Measurements from ENCODE around the gene PTPN4.

DNA sequence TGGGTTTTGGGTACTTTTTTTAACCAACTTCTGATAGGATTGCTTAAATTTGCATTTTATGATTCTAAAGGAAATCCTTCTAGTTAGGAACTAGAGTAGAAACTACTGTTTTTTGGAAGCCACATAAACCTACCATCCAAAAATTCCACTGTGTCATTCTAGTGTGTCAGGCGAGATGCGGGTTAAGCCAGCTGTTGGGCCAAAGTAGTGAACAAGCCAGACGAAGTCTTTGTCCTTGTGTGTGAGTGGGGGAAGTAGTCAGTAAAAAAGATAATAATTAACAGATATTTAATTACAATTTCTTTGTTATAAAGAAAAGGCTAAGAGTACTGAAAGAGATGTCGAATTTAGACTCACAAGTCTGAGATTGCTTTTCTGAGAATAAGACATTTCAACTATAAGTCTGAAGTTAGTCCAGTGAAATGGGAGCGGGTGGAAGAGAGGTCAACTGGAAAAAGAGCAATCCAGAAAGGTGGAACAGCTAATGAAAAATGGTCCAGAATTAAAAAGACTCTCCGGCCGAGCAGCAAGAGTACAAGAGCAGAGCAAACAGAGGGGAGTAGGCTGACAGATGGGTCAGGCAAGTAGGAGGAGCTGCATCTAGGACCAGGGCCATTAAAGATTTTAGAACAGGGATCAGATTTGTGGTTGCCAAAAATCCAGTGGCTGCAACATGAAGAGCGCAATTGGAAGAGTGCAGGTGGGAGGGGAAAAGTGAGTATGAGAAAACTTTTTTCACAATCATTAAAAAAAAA is 254.7 kb downstream of the PTPN4 start:
- TF ChIP-seq, protein P1, sequence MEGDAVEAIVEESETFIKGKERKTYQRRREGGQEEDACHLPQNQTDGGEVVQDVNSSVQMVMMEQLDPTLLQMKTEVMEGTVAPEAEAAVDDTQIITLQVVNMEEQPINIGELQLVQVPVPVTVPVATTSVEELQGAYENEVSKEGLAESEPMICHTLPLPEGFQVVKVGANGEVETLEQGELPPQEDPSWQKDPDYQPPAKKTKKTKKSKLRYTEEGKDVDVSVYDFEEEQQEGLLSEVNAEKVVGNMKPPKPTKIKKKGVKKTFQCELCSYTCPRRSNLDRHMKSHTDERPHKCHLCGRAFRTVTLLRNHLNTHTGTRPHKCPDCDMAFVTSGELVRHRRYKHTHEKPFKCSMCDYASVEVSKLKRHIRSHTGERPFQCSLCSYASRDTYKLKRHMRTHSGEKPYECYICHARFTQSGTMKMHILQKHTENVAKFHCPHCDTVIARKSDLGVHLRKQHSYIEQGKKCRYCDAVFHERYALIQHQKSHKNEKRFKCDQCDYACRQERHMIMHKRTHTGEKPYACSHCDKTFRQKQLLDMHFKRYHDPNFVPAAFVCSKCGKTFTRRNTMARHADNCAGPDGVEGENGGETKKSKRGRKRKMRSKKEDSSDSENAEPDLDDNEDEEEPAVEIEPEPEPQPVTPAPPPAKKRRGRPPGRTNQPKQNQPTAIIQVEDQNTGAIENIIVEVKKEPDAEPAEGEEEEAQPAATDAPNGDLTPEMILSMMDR (IDR thresholded peaks at IDR 0.05) = no peak
- TF ChIP-seq POLR2A (IDR thresholded peaks at IDR 0.05) = no peak
